Natural killer cell (primary cell): ENCODE results near the gene UBAC1. TPM values are rescaled to one million over a fixed set of nuclear protein-coding genes. Genes with fewer than 3 reads are reported as not detected.
"Not testable (repeated sequence)": the region's sequence is repeated elsewhere in the genome, so short reads cannot be mapped to it uniquely, and the experiment has no call there.

Experiments
- ATAC-seq, 3 donors: fragments of 150-1000 bp in 2 of 3; fragments of 200-7000 bp in 1 of 3; cut with Tn5 transposase; 1 replicate in 1 of 3; 2 replicates in 2 of 3; pipeline ENCODE4 v1.10.0; 2021; ENCODE audit warnings: mild to moderate bottlenecking in 2 of 3, moderate library complexity in 2 of 3
- DNase-seq, 2 donors: peaks; one replicate each; pipeline versions ENCODE4 v3.0.0 to v3.0.0-alpha.2; 2013 to 2021; ENCODE audit warnings: mixed read lengths in 1 of 2
- H3K27ac ChIP-seq: one replicate; pipeline ENCODE4 v1.5.1; 2013; ENCODE audit warnings: mild to moderate bottlenecking, low read length
- H3K27me3 ChIP-seq: one replicate; pipeline ENCODE4 v1.6.1; 2013; ENCODE audit warnings: low read length; ENCODE audit not compliant: control insufficient read depth, insufficient read depth
- H3K36me3 ChIP-seq: one replicate; pipeline ENCODE4 v1.6.1; 2013; ENCODE audit warnings: low read length; ENCODE audit not compliant: control insufficient read depth, insufficient read depth
- H3K4me1 ChIP-seq: one replicate; pipeline ENCODE4 v1.6.1; 2013; ENCODE audit warnings: low read length; ENCODE audit not compliant: control insufficient read depth, insufficient read depth
- H3K4me3 ChIP-seq: one replicate; pipeline ENCODE4 v1.5.1; 2013; ENCODE audit warnings: low read length
- H3K9me3 ChIP-seq: one replicate; pipeline ENCODE4 v1.6.1; 2013; ENCODE audit warnings: low read length; ENCODE audit not compliant: control insufficient read depth, insufficient read depth
- H3K27ac Mint-ChIP-seq, 2 donors: one replicate each; pipeline ENCODE4 v1.8.0; 2022; ENCODE audit warnings: mild to moderate bottlenecking in 2 of 2, mixed read lengths in 2 of 2, moderate library complexity in 1 of 2
- H3K27me3 Mint-ChIP-seq, 2 donors: one replicate each; pipeline ENCODE4 v1.8.0; 2022; ENCODE audit warnings: low read depth in 2 of 2, mixed read lengths in 2 of 2
- H3K36me3 Mint-ChIP-seq: one replicate; pipeline ENCODE4 v1.8.0; 2022; ENCODE audit warnings: mixed read lengths
- H3K4me1 Mint-ChIP-seq, 2 donors: one replicate each; pipeline ENCODE4 v1.8.0; 2022; ENCODE audit warnings: mixed read lengths in 2 of 2
- H3K4me3 Mint-ChIP-seq: one replicate; pipeline ENCODE4 v1.8.0; 2022; ENCODE audit warnings: mild to moderate bottlenecking, moderate library complexity, mixed read lengths
- H3K9me3 Mint-ChIP-seq, 2 donors: one replicate each; pipeline ENCODE4 v1.8.0; 2022; ENCODE audit warnings: mixed read lengths in 2 of 2
- WGBS: methylation state at CpG from one replicate; pipeline ENCODE4 v1.1.7; 2013; ENCODE audit warnings: missing lambda C conversion rate; ENCODE audit not compliant: insufficient coverage; 5-methylcytosine and 5-hydroxymethylcytosine counted together
- intact Hi-C: fragments of 100-400 bp; cut with micrococcal nuclease; formaldehyde crosslinking; loops from one replicate; pipeline ENCODE4 v1.14.2; 2022
- total RNA-seq, 4 donors: library from RNA; stranded (reverse); fragments of 120-200 nt in 1 of 4; gene quantifications; one replicate each; pipeline versions ENCODE4 v1.2.3 to v1.2.4, GENCODE V29; 2013 to 2022
- TF ChIP-seq, protein P1 (sequence below): fragments of 200-600 bp; IDR thresholded peaks from one replicate; pipeline ENCODE4 v1.8.0; 2022; ENCODE audit warnings: antibody characterized with exemption

The UBAC1 gene
- total RNA-seq, 3 donors from 2014 or later (not counting 1 experiment from before 2014, with no cell fraction given), result 22.7 to 31.8 (median 27.6) TPM

- peaks cover 0 to 12% of the 10 kb centered on the region in 2 donors for H3K27me3 Mint-ChIP-seq
- intact Hi-C loops, result no loop called here
- Histone ChIP-seq H3K9me3 (no peaks in the 10 kb centered on the region), H3K4me3 (no peak overlapping the region), H3K27ac (no peak overlapping the region), H3K27me3 (no peaks in the 10 kb centered on the region), H3K4me1 (peaks cover 12% of the 10 kb centered on the region), H3K36me3 (no peaks in the 10 kb centered on the region)
- no peaks in the 10 kb centered on the region for H3K9me3 Mint-ChIP-seq
- H3K27ac Mint-ChIP-seq, result peak overlapping the region in 1 of 2 donors; percentile 68
- no peak for ATAC-seq
- 47% methylated on average over 5 of the region's 5 CpGs for WGBS
- DNase-seq, result no peak
- no peak overlapping the region for H3K4me3 Mint-ChIP-seq
- TF ChIP-seq, protein P1, sequence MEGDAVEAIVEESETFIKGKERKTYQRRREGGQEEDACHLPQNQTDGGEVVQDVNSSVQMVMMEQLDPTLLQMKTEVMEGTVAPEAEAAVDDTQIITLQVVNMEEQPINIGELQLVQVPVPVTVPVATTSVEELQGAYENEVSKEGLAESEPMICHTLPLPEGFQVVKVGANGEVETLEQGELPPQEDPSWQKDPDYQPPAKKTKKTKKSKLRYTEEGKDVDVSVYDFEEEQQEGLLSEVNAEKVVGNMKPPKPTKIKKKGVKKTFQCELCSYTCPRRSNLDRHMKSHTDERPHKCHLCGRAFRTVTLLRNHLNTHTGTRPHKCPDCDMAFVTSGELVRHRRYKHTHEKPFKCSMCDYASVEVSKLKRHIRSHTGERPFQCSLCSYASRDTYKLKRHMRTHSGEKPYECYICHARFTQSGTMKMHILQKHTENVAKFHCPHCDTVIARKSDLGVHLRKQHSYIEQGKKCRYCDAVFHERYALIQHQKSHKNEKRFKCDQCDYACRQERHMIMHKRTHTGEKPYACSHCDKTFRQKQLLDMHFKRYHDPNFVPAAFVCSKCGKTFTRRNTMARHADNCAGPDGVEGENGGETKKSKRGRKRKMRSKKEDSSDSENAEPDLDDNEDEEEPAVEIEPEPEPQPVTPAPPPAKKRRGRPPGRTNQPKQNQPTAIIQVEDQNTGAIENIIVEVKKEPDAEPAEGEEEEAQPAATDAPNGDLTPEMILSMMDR, result no peak
- H3K36me3 Mint-ChIP-seq, result no peaks in the 10 kb centered on the region
- peaks cover 7 to 10% of the 10 kb centered on the region in 2 donors for H3K4me1 Mint-ChIP-seq
Observed at GRCh38 chr9:135968083-135968476, 6.9 kb upstream of the UBAC1 start.

DNA sequence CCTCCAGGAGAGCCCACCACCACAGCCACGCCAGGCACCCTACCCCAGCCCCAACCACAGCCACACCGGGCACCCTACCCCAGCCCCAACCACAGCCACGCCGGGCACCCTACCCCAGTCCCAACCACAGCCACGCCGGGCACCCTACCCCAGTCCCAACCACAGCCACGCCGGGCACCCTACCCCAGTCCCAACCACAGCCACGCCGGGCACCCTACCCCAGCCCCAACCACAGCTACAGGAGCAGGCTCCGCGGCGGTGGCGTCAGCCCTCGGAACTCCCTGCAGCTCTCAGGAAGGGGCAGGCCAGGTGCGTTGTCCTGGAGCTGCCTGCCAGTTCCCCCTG, 5.7 kb upstream of the UBAC1 start:
- not testable (repeated sequence) for H3K36me3 ChIP-seq, H3K4me3 ChIP-seq, DNase-seq, H3K9me3 Mint-ChIP-seq, H3K36me3 Mint-ChIP-seq, H3K4me3 Mint-ChIP-seq, H3K27ac ChIP-seq, H3K27me3 ChIP-seq, ATAC-seq, H3K9me3 ChIP-seq, H3K27ac Mint-ChIP-seq
- intact Hi-C loops, result loop anchor here (1.0 kb wide), 1 partner anchor 156 kb away; no protein-coding TSS in a partner anchor
- H3K4me1 ChIP-seq, result peaks cover 12% of the 10 kb centered on the region
- Mint-ChIP-seq H3K4me1 (peaks cover 7 to 18% of the 10 kb centered on the region in 2 donors), H3K27me3 (peaks cover 0 to 14% of the 10 kb centered on the region in 2 donors)
- 19% methylated on average over 16 of the region's 16 CpGs for WGBS

- H3K27ac Mint-ChIP-seq, result no peak overlapping the region
Observed at GRCh38 chr9:135965124-135965756, 4.1 kb upstream of the UBAC1 start.

GRCh38 chr9:135963938-135964337, 2.8 kb upstream of the UBAC1 start:
- Mint-ChIP-seq H3K4me3 (no peak overlapping the region), H3K27me3 (peaks cover 0 to 14% of the 10 kb centered on the region in 2 donors), H3K36me3 (no peaks in the 10 kb centered on the region), H3K9me3 (no peaks in the 10 kb centered on the region), H3K27ac (peak overlapping the region in 1 of 2 donors; percentile 68), H3K4me1 (peaks cover 24 to 37% of the 10 kb centered on the region in 2 donors)
- H3K27ac ChIP-seq, result no peak overlapping the region
- no peaks in the 10 kb centered on the region for H3K36me3 ChIP-seq
- H3K4me1 ChIP-seq, result peaks cover 32% of the 10 kb centered on the region
- no peaks in the 10 kb centered on the region for H3K27me3 ChIP-seq
- no peaks in the 10 kb centered on the region for H3K9me3 ChIP-seq
- DNase-seq, result no peak
- TF ChIP-seq, protein P1, result no peak
- intact Hi-C loops, result no loop called here
- 69% methylated on average over 10 of the region's 10 CpGs for WGBS
- no peak overlapping the region for H3K4me3 ChIP-seq
- ATAC-seq, result no peak

More at GRCh38 chr9:135965124-135965756, 4.1 kb upstream of the UBAC1 start:
- no peak for ATAC-seq
- Mint-ChIP-seq H3K4me3 (no peak overlapping the region), H3K9me3 (no peaks in the 10 kb centered on the region), H3K27me3 (peaks cover 0 to 14% of the 10 kb centered on the region in 2 donors), H3K36me3 (no peaks in the 10 kb centered on the region), H3K4me1 (peaks cover 18 to 30% of the 10 kb centered on the region in 2 donors)
- H3K27me3 ChIP-seq, result no peaks in the 10 kb centered on the region
- H3K9me3 ChIP-seq, result no peaks in the 10 kb centered on the region
- 87% methylated on average over 11 of the region's 11 CpGs for WGBS
- no peak overlapping the region for H3K27ac ChIP-seq
- DNase-seq, result no peak
- intact Hi-C loops, result no loop called here
- peaks cover 24% of the 10 kb centered on the region for H3K4me1 ChIP-seq
- TF ChIP-seq, protein P1, result no peak
- no peak overlapping the region for H3K4me3 ChIP-seq
- H3K36me3 ChIP-seq, result no peaks in the 10 kb centered on the region
